ENCODE data around the gene NCOA1. TPM values are rescaled to one million over a fixed set of nuclear protein-coding genes. Genes with fewer than 3 reads are reported as not detected.
"Not testable (repeated sequence)": the region's sequence is repeated elsewhere in the genome, so short reads cannot be mapped to it uniquely, and the experiment has no call there.

The NCOA1 gene
- total RNA-seq, 4 donors from 2014 or later: 29.9 to 51.9 (median 40.1) TPM

DNA sequence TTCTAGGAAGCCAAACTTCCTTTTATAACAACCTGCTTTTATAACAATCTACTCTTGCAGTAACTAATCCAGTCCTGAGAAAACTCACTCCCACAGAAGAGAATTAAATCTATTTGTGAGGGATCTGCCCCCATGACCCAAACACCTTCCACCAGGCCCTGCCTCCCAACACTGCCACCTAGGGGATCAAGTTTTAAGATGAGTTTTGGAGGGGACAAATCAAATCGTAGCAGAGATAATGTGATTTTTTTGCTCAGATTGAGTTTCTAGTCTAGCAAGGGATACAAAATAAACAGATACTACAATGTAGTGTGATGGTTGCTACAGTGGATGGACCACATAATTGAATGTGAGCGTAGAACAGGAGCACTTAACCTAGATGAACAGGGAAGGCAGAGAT, 52.2 kb downstream of the NCOA1 start:
- WGBS, 2 donors: 74 to 100% methylated on average over 2 of the region's 2 CpGs
- no peaks in the 10 kb centered on the region for H3K9me3 ChIP-seq
- intact Hi-C loops (cut with DNase I): no loop called here
- DNase-seq: no peak
- no peaks in the 10 kb centered on the region for H3K4me1 ChIP-seq
- H3K27me3 ChIP-seq: no peaks in the 10 kb centered on the region
- H3K36me3 ChIP-seq: no peaks in the 10 kb centered on the region
- no peak overlapping the region for H3K4me3 ChIP-seq (replicated peaks in 1 of 3)
- H3K27ac ChIP-seq: no peak overlapping the region
- TF ChIP-seq CTCF (IDR thresholded peaks at IDR 0.05) (peak in 1 of 6 experiments; percentile 13), POLR2A (IDR thresholded peaks at IDR 0.05) (no peak)

GRCh38 chr2:24544456-24545115, 53.5 kb downstream of the NCOA1 start:
- DNase-seq: no peak
- no peaks in the 10 kb centered on the region for H3K27me3 ChIP-seq
- intact Hi-C loops (cut with DNase I): no loop called here
- no peak overlapping the region for H3K4me3 ChIP-seq (replicated peaks in 1 of 3)
- TF ChIP-seq POLR2A (IDR thresholded peaks at IDR 0.05) (no peak), CTCF (IDR thresholded peaks at IDR 0.05) (no peak)
- H3K36me3 ChIP-seq: no peaks in the 10 kb centered on the region
- no peaks in the 10 kb centered on the region for H3K4me1 ChIP-seq
- no peak overlapping the region for H3K27ac ChIP-seq
- H3K9me3 ChIP-seq: no peaks in the 10 kb centered on the region
- WGBS, 2 donors: 96 to 100% methylated on average over 1 of the region's 1 CpG

DNA sequence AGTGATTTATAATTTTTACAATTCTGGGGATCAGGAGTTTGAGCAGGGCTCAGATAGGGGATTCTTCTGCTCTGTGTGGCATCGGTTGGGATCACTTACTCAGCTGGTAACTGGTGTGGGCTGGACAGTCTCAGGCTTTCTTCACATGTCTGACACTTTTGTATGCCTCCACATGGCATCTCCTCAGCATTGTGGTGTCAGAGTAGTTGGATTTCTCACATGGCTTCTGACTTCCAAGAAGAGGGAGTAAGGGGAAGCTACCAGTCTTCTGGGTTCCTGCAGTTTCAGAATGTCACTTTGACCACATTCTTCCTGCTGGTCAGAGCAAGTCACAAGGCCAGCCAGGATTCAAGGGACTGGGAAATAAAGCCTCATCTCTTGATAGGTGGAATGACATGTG, 55.6 kb downstream of the NCOA1 start:
- no peak for DNase-seq
- WGBS, 2 donors: 82 to 92% methylated on average over 1 of the region's 1 CpG

DNA sequence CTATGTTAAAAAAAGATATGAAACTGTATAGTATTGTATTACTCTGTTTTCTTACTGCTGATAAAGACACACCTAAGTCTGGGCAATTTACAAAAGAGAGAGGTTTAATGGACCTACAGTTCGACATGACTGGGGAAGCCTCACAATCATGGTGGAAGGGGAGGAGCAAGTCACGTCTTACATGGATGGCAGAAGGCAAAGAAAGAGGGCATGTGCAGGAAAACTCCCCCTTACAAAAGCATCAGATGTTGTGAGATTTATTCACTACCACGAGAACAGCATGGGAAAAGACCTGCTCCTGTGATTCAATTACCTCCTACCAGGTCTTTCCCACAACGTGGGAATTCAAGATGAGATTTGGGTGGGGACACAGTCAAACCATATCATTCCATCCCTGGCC, 57.0 kb downstream of the NCOA1 start:
- DNase-seq: no peak
- Histone ChIP-seq H3K36me3 (no peaks in the 10 kb centered on the region), H3K4me1 (no peaks in the 10 kb centered on the region), H3K27ac (no peak overlapping the region), H3K4me3 (replicated peaks in 1 of 3) (no peak overlapping the region), H3K9me3 (no peaks in the 10 kb centered on the region), H3K27me3 (no peaks in the 10 kb centered on the region)
- TF ChIP-seq POLR2A (IDR thresholded peaks at IDR 0.05) (no peak), CTCF (IDR thresholded peaks at IDR 0.05) (no peak)
- intact Hi-C loops (cut with DNase I): no loop called here
- WGBS, 2 donors: 78 to 90% methylated on average over 4 of the region's 4 CpGs

More for the DNA sequence above, 55.6 kb downstream of the NCOA1 start:
- Histone ChIP-seq H3K4me1 (no peaks in the 10 kb centered on the region), H3K9me3 (no peaks in the 10 kb centered on the region), H3K36me3 (no peaks in the 10 kb centered on the region), H3K27me3 (no peaks in the 10 kb centered on the region), H3K4me3 (replicated peaks in 1 of 3) (no peak overlapping the region), H3K27ac (no peak overlapping the region)
- no peak for TF ChIP-seq CTCF (IDR thresholded peaks at IDR 0.05)
- no peak for TF ChIP-seq POLR2A (IDR thresholded peaks at IDR 0.05)
- intact Hi-C loops (cut with DNase I): no loop called here

GRCh38 chr2:24550301-24550700, 59.2 kb downstream of the NCOA1 start:
- H3K4me3 ChIP-seq (replicated peaks in 1 of 3); DNase-seq; H3K4me1 ChIP-seq; H3K27me3 ChIP-seq; H3K9me3 ChIP-seq; intact Hi-C loops (cut with DNase I); H3K36me3 ChIP-seq; H3K27ac ChIP-seq: not testable (repeated sequence)
- WGBS, 2 donors: 78 to 80% methylated on average over 2 of the region's 2 CpGs
